Stimulated activated CD8-positive, alpha-beta memory T cell treated with anti-CD3 and anti-CD28 coated beads, Interleukin-7, amount 100 ng/mL, for 1 hour (primary cell): ENCODE data around the gene ARHGAP40.

Source experiments
- DNase-seq, 2 donors: peaks; one replicate each; pipeline ENCODE4 v3.0.0-alpha.2; 2020; ENCODE audit warnings: low read depth in 2 of 2

ARHGAP40 gene

DNA sequence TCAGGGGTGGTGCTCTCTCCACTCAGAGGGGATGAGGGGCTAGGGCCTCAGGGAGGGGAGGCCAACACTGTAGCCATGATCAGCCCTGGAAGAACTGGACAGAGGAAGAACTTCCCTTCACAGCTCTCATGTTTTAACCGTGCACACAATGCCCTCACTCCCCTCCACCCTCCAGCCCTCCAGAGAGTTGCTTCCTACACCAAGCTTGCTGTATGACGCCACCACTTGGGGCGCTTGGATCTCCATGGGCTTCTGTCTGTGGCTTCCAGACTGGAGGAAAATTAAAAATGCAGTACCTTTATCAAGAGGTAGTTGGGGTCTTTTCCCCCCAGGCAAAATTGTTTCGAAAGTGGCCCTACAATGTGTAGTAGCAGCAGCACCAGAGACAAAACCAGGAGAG is 48.4 kb downstream of the ARHGAP40 start:
- DNase-seq, result no peak

DNA sequence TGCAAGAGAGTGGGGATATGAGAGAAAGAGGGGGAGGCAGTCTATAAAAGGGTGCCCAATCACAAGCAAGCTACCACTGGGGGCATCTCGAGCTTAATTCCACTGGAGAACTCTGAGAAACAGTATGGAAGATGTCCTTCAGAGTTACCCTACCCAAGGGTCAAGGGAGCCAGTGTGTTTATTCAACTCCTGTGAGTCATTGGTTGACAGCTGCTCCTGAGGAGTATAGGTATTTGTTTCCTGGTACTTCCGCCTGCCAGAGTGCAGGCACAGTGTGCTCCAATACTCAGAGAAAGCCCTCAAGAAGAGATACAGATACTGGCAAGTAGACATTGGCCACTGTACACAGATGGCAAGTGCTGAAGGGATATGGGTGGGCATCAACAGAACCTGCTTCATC is 49.5 kb downstream of the ARHGAP40 start:
- no peak for DNase-seq

DNA sequence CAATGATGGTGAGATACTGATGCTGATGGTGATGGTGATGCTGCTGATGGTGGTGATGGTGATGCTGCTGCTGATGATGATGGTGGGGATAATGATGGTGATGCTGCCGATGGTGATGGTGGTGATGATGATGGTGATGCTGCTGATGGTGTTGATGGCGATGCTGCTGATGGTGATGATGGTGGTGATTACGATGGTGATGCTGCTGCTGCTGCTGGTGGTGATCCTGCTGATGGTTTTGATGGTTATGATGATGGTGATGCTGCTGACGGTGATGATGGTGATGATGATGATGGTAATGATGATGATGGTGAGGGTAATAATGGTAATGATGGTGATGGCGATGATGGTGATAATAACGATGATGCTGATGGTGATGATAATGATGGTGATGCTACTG is 50.0 kb downstream of the ARHGAP40 start:
- no peak for DNase-seq

DNA sequence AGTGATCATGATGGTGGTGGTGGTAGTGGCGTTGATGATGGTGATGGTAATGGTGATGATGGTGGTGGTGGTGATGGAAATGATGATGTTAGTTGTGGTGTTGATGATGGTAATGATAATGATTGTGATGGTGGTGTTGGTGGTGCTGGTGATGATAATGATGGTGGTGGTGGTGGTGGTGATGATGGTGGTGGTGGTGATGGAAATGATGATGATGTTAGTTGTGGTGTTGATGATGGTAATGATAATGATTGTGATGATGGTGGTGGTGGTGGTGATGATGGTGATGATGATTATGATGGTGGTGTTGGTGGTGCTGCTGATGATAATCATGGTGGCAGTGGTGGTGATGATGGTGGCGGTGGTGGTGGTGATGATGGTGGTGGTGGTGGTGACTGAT is 51.4 kb downstream of the ARHGAP40 start:
- DNase-seq, result no peak

GRCh38 chr20:38657390-38657789 is 55.8 kb downstream of the ARHGAP40 start:
- DNase-seq, result no peak

DNA sequence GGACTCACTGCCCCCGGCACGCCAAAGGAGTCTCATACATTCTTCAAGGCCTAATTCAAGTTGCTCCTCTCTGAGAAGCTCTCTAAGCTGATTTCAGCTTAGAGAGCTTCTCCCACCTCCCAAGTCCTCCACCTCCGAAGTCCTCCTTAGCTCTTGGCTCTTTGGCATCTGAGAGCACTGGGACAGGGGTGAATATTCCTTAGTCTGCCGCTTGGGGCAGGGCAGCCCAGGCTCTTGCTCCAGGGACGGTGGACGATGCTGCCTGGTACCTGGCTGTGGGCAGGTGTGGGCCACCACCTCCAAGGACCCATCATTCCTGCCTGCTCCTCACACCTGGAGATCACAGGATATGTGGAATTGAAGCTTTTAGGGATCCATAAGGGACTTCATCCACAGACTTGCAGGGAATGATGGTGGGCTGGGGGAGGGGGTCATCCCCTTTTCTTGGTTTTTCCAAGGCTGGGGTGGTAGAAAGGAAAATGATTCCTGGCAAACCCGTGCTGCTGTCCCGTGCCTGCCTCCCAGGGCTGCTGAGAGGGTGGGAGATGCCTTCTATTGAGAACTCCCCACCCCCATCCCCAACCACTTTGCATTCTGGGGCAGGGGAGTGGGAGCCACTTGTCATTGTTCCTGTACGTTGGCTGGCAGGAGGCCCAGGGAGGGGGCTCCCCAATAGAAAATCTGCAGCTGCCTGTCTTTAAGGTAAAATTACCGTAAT is 57.4 kb downstream of the ARHGAP40 start:
- DNase-seq, result no peak

DNA sequence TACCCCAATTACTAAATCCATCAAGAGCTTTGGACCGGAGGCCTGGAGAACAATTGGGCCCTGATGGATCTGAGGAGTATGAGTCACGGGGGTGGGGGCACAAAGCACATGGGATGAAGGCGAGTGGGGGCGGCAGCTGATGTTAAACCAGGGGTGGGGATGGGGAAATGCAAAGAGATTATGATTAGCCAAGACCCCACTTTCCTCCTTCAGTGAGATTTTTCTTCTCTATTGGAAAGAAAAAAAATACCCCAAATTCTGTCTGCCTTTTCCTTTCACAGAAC is 57.9 kb downstream of the ARHGAP40 start:
- no peak for DNase-seq

GRCh38 chr20:38660429-38660828 is 58.8 kb downstream of the ARHGAP40 start:
- DNase-seq, result no peak

GRCh38 chr20:38663660-38664059 is 62.1 kb downstream of the ARHGAP40 start:
- no peak for DNase-seq

DNA sequence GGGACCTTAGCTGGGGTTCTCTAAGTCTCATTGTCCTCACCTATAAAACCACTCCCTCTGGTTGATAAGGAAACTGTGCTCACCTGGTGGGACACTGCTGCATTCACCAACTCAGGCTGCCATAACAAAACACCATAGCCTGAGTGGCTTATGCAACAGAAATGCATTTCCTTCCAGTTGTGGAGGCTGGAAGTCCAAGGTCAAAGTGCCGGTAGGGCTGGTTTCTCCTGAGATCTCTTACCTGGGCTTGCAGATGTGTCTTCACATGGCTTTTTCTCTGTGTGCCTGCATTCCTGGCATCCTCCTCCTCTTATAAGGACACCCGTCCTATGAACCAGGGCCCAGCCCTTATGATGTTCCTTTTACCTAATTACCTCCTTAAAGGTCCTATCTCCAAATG is 62.7 kb downstream of the ARHGAP40 start:
- DNase-seq, result no peak

- no peak for DNase-seq
These were observed 63.5 kb downstream of the ARHGAP40 start for GRCh38 chr20:38665094-38665493.

- no peak for DNase-seq
These were observed 64.1 kb downstream of the ARHGAP40 start for GRCh38 chr20:38665506-38666285.

- no peak for DNase-seq
These were observed 65.9 kb downstream of the ARHGAP40 start for GRCh38 chr20:38667417-38667956.

- DNase-seq, result no peak
These were observed 68.1 kb downstream of the ARHGAP40 start for GRCh38 chr20:38669688-38670087.

GRCh38 chr20:38670786-38671185 is 69.2 kb downstream of the ARHGAP40 start:
- DNase-seq, result no peak

DNA sequence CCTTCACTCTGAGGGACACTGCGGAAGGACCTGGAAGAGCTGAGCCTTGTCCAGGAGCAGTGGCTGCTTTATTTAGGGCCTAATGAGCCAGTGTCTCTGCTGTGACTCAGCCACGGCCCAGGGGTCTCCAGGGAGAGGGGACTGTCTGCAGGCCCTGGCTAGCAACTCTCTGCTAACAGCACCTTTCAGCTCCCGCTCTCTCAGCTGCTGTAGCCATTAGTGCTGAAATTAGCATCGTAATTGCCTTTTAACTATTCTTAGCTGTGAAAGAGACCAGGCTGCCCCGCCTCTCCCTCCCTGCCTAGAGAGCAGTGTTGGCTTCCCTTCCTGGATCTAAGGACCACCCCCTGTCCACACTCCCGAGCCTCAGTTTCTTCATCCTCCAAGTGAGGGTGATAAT is 69.6 kb downstream of the ARHGAP40 start:
- no peak for DNase-seq

GRCh38 chr20:38671701-38672292 is 70.2 kb downstream of the ARHGAP40 start:
- DNase-seq, result no peak

DNA sequence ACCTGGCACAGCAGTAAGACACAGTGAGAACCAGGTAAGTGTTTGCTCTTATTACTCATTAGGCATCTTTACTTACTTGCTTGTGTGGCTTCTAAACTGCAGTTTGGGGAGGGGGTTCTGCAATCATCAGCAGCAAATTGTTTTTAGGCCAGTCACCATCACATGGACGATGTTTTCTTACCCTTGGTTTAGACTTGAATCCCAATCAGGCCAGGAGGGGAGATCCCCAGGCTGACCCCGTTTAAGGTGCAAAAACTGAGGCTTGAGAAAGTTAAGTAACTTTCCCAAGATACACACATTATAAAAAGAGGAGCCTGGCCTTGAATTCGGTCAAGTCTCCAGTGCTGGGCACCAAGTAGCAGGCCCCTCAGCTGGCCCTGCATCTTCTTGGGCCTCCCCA is 70.9 kb downstream of the ARHGAP40 start:
- DNase-seq, result no peak

GRCh38 chr20:38673261-38673660 is 71.7 kb downstream of the ARHGAP40 start:
- DNase-seq, result no peak

DNA sequence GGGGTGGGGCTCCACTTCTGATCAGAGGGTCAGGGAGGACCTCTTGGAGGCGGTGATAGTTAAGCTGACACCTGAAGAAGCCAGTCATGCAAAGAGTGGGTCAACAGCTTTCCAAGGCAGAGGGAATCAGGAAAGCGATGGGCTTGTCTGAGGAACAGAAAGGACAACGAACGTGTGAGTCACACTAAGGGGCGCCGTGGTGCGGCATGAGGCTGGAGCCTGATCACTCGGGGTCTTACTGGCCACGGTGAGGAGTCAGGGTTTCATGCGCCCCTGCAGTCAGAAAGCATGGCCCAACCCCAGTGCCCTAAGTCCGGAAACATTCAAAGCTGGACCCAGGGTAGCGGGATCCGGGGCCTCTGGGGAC is 72.1 kb downstream of the ARHGAP40 start:
- DNase-seq, result no peak

DNA sequence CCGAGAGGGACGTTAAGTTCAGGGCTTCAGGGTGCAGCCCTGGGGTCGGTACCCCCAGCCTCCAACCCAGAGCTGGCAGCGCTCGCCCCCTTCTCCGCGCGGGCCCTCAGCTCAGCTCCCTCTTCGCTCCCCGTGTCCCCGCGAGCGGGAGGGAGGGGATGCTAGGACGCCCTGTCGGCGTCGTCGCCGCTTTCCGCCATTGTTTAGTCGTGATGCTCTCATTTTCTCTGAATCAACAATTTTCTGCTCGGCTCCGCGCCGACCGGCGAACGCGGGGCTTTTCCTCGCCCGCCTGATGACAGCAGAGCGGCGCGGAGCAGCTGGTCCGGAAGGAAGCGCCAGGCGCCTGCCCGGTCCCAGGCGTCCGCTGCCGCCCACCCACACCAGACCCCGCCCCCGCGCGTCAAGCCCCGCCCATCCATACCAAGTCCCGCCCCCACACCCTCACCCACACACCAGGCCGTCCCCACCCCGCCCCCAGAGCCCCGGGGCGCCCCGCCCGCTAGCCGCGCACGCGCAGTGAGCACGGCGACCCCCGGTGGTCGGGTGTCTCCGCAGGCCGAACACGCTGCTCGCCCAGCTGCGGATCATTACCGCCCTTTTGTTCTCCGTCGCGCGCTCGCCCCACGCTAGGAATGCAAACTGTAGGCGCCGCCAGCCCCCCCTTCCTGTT is 72.6 kb downstream of the ARHGAP40 start:
- DNase-seq, result peak; percentile 24 to 41

DNA sequence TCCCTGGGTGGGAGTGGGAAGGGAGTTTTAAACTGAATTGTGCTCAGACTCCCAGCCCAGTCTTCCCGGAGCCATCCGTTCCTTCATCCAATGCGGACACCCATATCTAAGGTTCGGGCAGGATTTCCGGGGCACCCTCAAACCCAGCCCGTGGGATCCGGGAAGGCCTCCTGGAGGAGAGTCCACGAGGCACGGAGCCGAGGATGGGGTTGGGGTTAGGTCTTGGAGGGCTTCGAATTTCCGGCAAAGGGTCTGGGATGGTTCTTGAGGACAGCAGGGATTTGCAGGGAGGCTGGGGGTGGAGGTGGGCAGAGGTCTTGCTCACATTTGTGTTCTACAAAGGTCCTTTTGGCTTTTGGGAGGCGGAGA is 73.1 kb downstream of the ARHGAP40 start:
- no peak for DNase-seq

- DNase-seq, result no peak
These were observed 75.0 kb downstream of the ARHGAP40 start for GRCh38 chr20:38676576-38676975.
